ENCODE measurements around the gene SLC35C1.

The SLC35C1 gene

DNA sequence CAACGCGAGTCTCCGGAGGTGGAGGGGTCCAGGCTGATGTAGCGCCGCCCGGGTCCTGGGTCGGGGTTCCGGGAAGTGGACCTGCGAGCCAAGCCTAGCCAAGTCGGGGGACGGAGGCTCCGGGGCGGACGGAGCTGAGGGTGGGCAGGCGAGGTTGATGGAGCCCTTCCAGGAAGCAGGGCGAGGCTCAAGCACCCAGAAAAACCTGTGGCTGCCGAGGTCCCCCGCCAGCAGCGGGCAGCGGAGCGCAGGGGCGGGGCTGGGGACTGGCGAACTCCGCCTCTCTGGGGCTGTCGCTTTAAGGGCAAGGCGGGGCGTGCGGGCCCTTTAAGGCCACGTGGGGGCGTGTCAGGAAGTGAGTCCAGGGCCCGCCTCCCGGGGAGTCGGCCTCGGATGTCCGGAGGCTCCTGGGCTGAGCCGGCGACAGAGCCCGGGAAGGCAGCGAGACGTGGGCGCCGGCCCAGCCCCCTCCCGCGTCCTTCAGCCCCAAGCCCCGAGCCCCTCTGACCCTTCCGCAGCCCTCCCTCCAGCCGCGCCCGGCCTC lies at the start of gene SLC35C1:
TSS of gene SLC35C1 (plus strand) at position 389 of the 544 bp plus-strand sequence. CDS start 653 bp downstream, outside the sequence.
- DNase-seq (ENCODE audit: extremely low read depth in 1 of 2, low read depth in 1 of 2) = peak; percentile 87 to 95

- no peak for DNase-seq (ENCODE audit: extremely low read depth in 1 of 2, low read depth in 1 of 2)
These were observed 49.6 kb upstream of the SLC35C1 start for GRCh38 chr11:45755281-45755859.

- DNase-seq (ENCODE audit: extremely low read depth in 1 of 2, low read depth in 1 of 2) = no peak
These were observed 48.5 kb upstream of the SLC35C1 start for GRCh38 chr11:45756384-45757010.

GRCh38 chr11:45757672-45758071 lies 47.3 kb upstream of the SLC35C1 start:
- DNase-seq (ENCODE audit: extremely low read depth in 1 of 2, low read depth in 1 of 2) = no peak

DNA sequence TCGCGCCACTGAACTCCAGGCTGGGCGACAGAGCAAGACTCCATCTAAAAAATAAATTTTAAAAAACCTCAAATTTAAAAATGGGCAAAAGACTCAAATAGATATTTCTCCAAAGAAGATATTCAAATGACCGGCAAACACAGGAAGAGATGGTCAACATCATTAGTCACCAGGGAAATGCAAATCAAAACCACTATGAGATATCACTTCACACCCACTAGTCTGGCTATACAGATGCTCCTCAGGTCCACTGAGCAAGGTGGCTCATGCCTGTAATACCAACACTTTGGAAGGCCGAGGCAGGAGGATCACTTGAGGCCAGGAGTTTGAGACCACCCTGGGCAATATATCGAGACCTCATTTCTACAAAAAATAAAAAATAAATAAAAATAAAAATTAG lies 43.3 kb upstream of the SLC35C1 start:
- no peak for DNase-seq (ENCODE audit: extremely low read depth in 1 of 2, low read depth in 1 of 2)

- no peak for DNase-seq (ENCODE audit: extremely low read depth in 1 of 2, low read depth in 1 of 2)
These were observed 39.8 kb upstream of the SLC35C1 start for GRCh38 chr11:45765107-45765668.

- DNase-seq (ENCODE audit: extremely low read depth in 1 of 2, low read depth in 1 of 2) = no peak
These were observed 39.1 kb upstream of the SLC35C1 start for GRCh38 chr11:45765836-45766235.

DNA sequence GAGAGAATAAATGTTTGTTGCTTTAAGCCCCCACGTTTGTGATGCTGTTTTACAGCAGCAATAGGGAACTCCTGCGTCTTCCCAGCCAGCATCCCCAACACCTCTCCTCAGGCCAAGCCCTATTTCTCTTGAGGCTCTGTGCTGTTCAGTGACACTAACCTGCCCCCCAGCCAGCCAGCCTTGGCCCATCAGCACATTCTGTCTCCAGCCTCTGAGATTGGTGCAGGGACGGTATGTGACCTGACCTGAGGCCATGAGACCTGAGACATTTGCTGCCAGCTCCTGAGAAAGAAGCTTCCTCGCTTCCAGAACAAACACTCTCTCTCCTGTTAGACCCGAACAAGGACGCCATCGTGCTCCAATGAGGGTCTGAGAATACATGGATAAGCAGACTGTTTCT lies 38.5 kb upstream of the SLC35C1 start:
- DNase-seq (ENCODE audit: extremely low read depth in 1 of 2, low read depth in 1 of 2) = no peak

- no peak for DNase-seq (ENCODE audit: extremely low read depth in 1 of 2, low read depth in 1 of 2)
These were observed 36.5 kb upstream of the SLC35C1 start for GRCh38 chr11:45768486-45768885.

DNA sequence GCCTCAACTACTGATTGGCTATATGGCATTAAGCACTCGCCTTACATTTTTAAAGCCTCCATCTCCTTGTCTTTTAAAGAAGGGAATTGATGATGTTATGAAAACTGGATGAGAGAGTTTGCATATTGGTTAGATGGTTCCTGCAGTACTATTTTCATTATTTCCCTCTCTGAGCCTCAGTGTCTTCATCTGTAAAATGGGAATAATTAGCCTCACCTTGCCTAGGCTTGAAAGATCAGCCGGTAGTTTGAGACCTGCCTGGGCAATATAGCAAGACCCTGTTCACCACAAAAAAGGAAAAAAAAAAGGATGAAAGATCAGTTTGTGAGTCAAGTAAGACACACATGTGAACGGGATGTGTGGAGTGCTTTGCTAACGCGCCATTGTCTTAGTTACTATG lies 35.0 kb upstream of the SLC35C1 start:
- no peak for DNase-seq (ENCODE audit: extremely low read depth in 1 of 2, low read depth in 1 of 2)

GRCh38 chr11:45771193-45771565 lies 33.8 kb upstream of the SLC35C1 start:
- peak; percentile 27 to 54 for DNase-seq (ENCODE audit: extremely low read depth in 1 of 2, low read depth in 1 of 2)

DNA sequence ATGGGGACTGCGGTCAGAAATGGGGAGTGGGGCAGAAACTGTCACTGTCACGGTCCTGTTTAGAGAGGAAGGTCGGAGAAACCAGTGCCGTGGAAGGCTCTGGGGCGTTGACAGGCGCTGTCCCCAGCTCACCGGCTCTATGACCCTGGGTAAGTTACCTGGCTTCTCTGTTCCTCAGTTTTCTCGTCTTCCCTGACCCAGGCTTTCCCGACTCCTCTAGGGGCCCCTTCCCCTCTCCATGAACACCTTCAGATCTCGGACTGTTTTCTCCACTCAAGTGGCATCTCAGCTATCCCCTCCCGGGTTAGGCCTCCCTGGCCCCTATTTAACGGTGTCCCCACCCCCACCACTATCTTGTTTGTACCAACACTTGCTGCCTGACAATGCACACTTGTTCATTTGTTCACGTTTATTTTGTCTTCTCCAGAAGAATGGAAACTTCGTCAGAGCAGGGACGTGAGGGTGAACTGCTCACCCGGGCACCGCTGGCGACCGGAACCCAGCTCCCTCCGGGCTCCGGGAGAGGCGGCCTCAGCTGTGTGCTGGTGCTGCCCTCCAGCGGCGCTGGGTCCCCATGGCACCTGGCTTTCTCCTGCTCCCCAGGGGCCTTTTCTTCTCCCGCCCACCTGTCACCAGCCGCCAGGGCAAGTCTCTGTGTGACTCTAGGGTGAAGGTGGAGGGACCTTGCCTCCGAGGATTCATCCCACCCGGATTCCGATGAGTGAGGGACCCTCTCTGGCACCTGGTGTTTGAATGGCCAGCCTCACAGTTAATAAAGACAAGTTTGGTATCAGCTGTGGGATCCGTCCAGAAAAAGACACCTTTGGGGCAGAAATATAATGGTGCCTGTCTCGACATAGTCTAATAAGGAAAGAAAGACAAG lies 33.1 kb upstream of the SLC35C1 start:
- DNase-seq (ENCODE audit: extremely low read depth in 1 of 2, low read depth in 1 of 2) = peak; percentile 61 to 71

- DNase-seq (ENCODE audit: extremely low read depth in 1 of 2, low read depth in 1 of 2) = no peak
These were observed 32.5 kb upstream of the SLC35C1 start for GRCh38 chr11:45772449-45772774.

- DNase-seq (ENCODE audit: extremely low read depth in 1 of 2, low read depth in 1 of 2) = no peak
These were observed 31.8 kb upstream of the SLC35C1 start for GRCh38 chr11:45772986-45773785.

DNA sequence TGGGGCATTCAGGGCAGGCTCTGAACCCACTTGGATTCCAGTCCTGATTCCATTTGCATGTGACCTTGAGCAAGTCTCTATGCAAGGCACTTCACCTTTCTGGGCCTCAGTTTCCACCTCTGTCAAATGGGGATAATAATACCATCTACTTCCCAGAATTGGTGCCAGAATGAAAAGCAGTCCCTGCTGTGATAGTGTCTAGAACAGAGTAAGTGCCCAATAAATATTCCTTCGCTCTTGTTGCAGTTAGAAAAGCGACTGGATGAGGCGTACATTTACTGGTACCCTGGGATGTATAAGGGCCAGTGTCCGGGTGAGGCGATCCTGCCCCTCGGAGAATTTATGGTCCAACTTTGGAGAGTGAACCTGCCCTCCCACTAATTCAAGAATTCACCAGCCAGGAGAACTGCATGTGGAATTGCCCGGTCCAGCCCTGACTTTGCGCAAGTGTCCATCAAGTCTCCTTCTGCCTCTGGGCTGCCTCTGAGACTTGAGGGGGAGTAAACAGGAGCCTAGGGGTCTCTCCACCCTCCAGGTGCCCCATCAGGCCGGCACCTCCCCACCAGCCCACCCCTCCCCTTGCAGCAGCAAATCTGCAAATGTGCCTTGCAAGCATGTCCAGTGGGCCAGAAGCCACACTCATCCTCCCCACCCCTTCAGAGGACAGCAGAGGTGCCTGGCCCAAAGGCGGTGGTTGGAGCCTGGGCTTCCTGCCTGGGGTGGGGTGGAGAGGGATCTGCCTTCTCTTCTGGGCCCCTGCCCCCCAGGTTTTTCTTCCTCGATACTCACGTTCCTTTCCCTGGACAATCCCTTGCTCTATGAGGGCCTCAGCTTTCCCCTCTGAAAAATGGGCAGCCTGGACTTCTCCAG lies 30.9 kb upstream of the SLC35C1 start:
- DNase-seq (ENCODE audit: extremely low read depth in 1 of 2, low read depth in 1 of 2) = no peak

DNA sequence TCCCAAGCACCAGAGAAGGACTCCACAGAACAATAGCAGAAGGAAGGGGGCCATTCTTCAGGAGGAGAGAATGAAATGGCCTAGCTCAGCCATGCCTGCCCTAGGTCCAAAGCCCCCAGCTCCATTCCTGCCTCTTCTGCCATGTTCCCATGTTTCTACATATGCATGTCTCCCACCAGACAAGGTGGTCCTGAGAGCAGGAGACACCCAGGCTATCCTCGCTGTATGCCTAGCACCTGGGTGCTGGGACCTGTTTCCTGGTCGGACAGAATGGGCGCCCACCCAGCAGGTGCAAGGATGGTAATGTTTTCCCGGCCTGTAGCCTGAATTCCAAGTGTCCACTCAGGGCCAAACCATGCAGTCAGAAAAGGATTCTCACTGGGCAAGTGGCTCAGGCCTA lies 30.2 kb upstream of the SLC35C1 start:
- DNase-seq (ENCODE audit: extremely low read depth in 1 of 2, low read depth in 1 of 2) = no peak

DNA sequence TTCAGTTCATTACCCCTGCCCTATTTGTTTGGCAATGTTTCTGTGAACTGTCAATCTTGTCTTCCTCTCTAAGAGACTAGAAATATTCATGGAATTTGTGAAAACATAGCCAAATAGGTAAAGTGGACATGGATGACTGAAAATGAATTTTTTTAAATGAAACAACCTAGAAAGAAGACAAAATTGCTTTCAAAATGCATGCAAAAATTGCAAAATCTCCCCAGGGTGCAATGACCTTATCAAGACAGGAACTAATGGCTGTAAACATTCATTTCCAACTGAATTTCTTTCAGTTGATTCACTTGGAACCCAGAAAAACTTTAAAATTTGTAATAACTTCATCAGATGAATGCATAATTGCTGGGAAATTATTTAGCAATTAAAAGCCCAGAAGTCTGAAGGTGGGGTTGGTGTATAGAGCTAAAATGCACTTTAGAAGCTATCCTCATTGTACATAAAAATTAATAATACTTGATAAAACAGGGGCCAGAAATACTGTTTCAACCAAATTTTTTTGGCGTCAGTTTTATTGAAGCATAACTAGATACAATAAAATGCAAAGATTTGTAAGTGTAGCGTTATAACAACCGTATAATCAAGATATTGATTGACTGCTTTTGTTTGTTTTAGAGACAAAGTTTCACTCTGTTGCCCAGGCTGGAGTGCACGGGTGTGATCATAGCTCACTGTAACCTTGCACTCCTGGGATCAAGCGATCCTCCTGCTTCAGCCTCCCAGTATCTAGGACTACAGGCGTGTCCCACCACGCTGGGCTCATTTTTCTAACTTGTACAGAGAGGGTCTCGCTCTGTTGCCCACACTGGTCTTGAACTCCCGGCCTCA lies 27.6 kb upstream of the SLC35C1 start:
- DNase-seq (ENCODE audit: extremely low read depth in 1 of 2, low read depth in 1 of 2) = no peak

GRCh38 chr11:45778341-45778740 lies 26.6 kb upstream of the SLC35C1 start:
- DNase-seq (ENCODE audit: extremely low read depth in 1 of 2, low read depth in 1 of 2) = no peak

DNA sequence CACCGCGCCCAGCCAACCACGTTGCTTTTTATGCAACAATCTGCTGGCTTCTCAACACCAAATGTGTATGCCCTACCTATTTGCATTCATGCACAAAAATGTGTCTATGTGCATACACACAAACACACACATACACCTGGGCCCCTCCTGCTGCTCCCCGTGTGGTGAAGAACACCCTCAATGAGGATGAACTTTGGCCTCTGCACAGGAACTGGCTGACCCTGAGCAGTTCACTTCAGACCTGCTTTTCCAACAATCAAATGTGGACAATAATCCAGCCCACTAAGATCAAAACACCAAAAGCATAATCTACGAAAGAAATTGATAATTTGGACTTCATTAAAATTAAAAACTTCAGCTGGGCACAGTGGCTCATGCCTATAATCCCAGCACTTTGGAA lies 25.3 kb upstream of the SLC35C1 start:
- DNase-seq (ENCODE audit: extremely low read depth in 1 of 2, low read depth in 1 of 2) = no peak

Data from activated CD8-positive, alpha-beta memory T cell treated with anti-CD3 and anti-CD28 coated beads for 1 hour (primary cell).